Measurements from ENCODE around the gene SPATA18.
A peak's percentile ranks its signal among the peaks of the same experiment; 100 is the strongest.
"Not testable (repeated sequence)": the region's sequence is repeated elsewhere in the genome, so short reads cannot be mapped to it uniquely, and the experiment has no call there.

SPATA18 gene

DNA sequence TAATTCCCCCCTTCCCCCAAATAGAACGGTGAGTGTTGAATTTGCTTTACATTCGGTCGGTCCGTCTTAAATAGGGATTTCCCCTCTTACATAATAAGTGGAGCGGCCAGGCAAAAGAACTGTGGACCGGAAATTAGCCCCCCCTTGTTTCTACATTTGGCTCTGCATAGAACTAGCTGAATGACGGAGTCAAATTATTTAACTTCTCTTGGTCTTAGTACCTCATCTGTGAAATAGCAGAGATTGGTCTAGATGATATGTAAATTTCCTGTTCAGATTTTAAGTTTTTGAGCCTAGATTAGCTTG, 1.3 kb downstream of the SPATA18 start:
- DNase-seq (ENCODE audit: low spot score): peak; percentile 21

DNA sequence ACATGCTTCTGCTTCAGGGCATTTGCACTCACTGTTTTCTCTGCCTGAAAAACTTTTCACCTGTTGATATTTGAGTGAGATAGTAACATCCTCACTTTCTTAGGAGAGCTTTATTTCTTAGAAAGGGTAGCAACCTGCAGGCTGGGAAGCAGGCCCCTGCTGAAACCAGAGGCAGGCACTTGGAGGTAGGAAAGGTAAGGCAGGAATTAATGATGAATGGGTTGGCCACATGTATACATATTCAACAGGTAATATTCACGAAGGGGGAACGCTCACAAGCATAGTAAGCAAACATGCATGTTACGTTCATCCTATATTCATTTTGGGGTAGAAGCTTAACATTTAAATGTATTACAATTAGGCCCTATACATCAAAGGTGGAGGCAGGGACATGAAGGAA, 3.1 kb downstream of the SPATA18 start:
- no peak for DNase-seq (ENCODE audit: low spot score)

DNA sequence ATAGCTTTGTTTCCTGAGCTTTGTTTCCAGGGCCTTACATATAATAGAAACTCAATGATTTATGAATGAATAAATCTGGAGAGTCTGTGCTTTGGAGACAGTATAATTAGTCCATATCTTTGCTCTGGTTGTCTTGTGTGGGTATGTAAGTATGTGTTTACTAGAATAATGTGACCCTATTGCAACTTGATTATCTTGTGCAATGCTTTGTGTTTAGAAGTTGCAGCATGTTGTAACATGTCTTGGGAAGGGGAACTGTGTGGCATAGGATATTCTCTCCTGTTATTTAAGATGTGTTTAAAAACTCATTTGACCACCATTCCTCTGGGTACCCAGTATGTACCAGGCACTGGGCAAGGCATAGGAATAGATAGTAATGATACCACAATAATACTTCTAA, 6.1 kb downstream of the SPATA18 start:
- no peak for DNase-seq (ENCODE audit: low spot score)

DNA sequence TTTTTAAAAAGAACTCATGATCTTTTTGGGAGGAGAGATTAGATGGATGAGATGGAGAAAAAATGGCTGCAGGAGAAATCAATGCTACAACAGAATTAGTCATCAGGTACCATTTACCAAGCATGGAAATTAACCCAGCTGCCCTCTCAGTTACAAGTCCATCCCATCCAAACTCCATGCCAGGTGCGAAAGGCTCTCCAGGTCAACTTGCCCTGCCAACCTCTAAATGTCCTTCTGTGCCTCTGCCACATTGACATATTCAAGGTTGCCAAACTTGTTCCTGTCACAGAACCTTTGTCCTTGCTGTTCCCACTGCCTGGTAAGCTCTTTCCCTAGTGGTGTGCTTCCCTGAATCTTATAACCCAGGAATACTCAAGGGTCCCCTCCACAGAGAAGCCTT, 7.2 kb downstream of the SPATA18 start:
- DNase-seq (ENCODE audit: low spot score): no peak

DNA sequence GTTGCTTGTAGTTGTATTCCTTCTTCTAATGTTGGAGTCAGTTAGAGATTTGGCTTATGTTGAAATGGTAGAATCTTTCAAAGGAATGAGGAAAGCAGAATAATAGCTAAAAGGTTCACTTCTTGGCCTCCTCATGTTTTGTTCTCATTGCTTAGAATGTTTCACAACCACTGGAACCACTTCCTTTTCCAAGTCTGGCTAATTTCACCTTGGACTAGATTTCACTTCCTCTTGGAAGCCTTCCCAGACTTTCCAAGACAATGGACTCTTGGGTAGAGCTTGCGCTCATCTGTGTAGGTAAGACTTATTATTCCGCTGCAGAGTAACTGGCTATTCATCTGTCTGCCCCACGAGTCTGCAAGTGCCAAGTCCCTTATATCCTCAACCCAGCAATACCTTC, 8.3 kb downstream of the SPATA18 start:
- DNase-seq (ENCODE audit: low spot score): peak; percentile 75

DNA sequence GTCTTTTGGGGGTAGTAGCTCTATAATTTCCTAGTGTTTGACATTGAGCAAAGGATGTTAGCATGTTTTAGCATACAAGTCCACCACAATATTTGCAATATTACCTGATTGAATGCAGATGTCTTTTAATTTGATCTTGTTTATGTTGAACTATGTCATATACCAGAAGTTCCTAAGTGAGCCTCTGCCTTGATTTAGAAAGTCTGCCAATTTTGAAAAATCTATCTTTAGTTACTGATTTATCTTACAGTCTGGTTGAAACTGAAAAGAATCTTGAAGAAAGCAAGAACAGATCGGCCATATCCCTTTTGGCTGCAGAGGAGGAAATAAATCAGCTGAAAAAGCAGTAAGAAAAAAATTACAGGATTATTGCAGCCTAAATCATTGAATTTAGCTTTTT, 18.5 kb downstream of the SPATA18 start:
- DNase-seq (ENCODE audit: low spot score): no peak

DNA sequence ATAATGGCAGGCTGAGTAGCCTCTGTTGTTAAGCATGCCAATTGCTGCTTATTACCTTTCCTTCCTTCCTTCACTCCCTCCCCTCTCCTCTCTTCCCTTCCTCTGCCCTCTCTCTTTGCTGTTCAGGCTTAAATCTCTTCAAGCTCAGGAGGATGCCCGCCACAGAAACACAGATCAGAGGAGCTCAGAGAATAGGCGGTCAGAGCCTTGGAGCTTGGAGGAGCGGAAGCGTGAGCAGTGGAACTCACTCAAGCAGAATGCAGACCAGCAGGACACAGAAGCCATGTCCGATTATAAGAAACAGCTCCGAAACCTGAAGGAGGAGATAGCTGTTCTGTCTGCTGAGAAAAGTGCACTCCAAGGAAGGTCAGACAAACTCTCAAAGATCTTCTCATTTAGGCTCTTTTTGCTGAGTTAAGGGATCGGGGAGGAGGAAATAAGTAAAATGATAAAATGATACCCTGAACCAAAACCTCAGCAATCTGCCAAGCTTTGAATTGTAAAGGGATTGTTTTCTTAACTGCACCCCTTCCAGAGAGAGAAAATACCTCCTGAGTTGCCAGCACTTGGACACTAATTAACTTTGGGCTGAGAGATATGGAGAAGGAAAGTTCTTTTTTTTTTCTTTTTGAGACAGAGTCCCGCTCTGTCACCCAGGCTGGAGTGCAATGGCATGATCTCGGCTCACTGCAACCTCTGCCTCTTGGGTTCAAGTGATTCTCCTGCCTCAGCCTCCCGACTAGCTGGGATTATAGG, 20.9 kb downstream of the SPATA18 start:
- no peak for DNase-seq (ENCODE audit: low spot score)

DNA sequence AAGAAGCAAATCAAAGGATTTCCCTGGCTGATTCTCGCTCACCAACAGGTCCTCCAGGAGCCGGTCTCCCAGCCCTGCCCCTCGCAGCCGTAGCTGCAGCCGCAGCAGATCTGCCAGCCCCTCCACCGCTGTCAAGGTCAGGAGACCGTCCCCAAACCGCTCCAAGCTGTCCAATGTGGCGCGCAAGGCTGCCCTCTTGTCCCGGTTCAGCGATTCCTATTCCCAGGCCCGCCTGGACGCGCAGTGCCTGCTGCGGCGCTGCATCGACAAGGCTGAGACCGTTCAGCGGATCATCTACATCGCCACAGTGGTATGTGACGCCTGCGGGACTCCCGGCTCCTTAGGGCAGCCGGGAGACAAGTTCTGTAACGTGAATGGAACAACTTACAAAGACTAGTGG, 25.6 kb downstream of the SPATA18 start:
- no peak for DNase-seq (ENCODE audit: low spot score)

DNA sequence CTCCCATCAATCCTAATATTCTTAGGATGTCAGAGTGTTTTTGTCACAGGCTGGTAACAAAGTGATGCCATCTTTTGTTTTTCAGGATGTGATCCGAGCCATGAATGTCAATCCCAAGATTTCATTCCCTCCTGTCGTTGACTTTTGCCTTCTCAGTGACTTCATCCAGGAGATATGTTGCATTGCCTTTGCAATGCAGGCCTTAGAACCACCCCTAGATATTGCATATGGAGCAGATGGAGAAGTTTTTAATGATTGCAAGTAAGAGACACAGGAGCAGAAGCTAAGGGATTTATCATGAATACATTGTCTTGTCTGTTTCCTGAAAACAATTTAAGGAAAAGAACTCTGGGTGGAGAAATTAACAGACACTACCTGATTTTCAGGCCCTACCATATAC, 28.6 kb downstream of the SPATA18 start:
- no peak for DNase-seq (ENCODE audit: low spot score)

DNA sequence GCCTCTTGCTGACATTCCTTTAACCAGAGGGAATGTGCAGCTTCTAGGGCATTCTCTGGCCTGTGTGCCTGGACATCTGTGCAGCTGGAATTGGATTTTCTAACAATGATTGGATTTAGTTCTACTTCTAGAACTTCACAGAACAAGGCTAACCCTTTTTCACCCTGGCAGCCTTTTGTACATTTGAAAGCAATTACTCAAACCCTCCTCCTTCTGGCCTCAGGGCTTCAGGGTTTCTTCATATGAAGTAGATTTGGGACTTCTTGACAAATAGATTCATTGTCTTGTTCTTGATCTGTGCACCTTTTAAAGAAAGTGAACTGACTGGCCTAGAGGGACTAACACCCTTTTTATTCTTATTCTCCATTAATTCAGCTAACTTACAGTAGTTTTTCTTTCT, 30.1 kb downstream of the SPATA18 start:
- DNase-seq (ENCODE audit: low spot score): no peak

DNA sequence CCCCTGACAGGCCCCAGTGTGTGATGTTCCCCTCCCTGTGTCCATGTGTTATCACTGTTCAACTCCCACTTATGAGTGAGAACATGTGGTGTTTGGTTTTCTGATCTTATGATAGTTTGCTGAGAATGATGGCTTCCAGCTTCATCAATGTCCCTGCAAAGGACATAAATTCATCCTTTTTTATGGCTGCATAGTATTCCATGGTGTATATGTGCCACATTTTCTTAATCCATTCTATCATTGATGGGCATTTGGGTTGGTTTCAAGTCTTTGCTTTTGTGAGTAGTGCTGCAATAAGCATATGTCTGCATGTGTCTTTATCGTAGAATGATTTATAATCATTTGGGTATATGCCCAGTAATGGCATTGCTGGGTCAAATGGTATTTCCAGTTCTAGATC, 35.3 kb downstream of the SPATA18 start:
- DNase-seq (ENCODE audit: low spot score): not testable (repeated sequence)

DNA sequence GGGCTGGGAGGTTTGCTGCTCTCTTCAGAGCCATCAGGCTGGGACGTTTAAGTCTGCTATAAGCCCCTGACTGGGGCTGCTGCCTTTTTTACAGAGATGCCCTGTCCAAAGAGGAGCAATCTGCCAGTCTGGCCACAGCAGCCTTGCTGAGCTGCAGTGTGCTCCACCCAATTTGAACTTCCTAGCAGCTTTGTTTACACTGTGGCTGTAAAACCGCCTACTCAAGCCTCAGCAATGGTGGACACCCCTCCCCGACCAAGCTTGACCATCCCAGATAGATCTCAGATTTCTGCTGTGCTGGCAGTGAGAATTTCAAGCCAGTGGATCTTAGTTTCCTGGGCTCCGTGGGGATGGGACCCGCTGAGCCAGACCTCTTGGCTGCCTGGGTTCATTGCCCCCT, 40.7 kb downstream of the SPATA18 start:
- no peak for DNase-seq (ENCODE audit: low spot score)

DNA sequence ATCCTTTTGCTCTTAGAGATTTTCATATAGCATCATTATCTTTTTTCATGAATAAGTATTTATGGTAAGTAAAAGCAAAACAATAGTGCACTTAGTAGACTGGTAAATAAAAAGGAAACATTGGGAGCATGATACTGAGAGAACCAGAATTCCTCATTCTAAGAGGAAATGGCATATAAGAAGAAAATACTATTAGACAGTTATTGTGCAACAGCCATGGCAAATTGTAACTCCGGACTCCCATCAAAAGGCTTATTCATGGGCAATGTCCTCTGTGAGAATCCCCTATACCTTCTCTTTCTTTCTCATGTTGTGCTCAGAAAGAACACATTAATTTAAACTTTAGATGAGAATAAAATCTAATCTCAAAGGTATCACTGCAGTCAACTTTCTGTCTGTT, 42.4 kb downstream of the SPATA18 start:
- no peak for DNase-seq (ENCODE audit: low spot score)

DNA sequence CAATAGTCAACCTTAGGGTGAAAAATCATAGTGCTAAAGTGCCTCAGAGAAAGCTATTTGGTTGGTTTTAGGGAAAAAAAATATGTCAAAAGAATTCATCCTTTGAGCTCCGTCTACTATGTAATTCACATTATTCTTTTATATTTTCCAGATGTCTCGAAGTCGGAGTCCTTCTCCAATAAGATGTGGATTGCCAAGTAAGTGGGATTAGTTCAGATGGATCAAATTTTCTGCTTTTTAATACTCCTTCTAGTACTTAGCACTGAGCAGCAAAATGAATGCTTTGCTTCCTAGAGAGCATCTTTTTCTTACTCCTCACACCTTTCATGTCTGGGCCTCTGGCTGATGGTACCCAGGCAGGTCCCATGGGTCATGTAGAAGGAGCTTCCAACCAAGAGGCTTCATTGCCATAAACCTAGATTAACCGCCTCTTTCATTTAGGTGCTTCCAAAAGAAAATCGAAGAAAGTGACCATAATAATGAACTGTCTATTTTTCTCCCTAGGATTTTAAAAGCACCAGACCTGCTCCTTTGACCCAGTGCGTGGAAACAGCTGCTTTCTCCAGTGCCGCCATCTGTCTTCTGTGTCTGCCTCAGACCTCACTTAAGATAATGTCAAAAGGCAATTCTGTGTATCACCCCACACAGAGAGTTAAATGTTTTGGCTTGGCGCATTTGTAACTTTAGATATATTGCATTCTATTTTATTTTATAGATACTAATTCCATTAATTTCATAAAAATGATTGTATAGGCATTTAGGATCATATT, 43.5 kb downstream of the SPATA18 start:
- no peak for DNase-seq (ENCODE audit: low spot score)

DNA sequence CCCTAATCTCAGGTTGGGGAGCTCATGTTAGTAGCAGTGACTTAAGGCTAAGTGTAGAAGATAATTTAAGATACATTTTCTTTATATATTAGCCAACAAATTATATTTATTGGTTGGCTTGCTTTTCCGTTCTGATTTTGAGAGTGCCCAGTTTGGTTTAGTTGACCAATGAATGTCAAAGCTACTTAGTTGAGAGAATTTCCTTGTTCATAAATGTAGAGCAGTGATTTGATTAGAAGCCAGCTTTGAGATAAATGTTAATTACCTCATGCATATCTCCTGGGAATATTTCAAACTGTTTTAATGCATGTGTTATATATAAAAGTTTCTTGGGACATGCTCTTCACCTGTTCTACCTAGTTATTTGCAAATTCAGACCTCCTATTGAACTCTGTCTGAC, 44.3 kb downstream of the SPATA18 start:
- DNase-seq (ENCODE audit: low spot score): no peak

DNA sequence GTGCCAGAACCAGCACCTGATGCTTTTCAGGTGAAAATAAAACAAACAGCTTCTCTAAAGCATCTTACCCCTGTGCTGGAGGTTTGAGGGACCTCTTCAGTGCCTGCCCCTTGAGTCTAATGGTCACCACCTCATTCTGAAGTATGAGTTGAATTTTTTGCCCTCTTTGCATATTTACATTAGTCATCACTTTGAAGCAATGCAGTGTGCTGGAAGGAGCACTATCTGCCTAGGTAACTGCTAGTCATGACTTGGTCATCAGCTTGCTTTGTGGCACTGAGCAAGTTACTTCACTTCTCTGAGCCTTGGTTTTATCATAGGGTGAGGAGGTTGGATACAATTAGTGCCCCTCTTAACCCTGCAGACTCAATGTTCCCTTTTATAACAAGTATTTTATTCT, 44.9 kb downstream of the SPATA18 start:
- DNase-seq (ENCODE audit: low spot score): no peak

DNA sequence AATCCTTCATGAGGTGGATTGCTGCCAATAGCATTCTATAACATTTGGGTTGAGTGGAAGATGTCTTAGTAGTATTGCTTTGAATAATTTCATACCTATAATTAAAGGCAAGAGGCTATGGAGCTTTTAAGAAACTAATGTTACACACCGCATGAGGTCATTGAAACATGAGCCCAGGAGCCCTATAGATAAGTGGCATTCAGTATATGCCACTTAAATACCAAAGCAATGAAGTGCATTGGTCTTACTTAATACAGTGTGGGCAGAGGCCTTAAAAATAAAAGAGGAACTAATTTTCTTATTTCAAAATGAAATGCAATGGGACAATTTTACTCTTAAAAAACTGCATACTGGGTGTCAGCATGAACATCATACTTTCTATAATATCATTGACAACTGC, 47.5 kb downstream of the SPATA18 start:
- no peak for DNase-seq (ENCODE audit: low spot score)

DNA sequence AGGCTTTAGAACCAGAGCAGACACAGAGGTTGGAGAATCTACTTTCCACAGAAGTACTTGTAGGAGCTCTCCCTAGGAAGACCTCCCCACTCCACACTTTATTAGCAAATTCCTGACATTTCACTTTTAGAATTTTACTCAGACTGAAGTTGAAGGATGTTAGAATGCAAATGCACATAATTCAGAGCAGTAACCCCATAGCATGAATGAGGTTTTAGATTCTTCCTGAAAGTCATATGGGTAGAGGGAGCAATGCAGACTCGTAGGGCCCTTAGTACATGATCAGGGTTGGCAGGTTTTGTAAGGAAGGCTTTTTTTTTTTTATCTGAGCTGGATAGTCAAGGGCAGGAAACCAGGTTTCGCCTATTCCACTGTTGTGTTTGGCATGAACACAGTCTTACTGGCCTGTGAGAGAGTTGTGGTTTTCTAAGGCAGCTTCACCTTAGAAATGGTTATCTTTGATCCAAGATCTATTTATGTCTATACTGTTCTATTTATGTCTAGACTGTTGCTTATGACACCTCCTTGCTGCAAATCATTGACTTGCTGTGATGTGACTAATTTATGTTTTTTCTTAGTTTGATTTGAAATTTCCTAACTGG, 48.9 kb downstream of the SPATA18 start:
- no peak for DNase-seq (ENCODE audit: low spot score)

DNA sequence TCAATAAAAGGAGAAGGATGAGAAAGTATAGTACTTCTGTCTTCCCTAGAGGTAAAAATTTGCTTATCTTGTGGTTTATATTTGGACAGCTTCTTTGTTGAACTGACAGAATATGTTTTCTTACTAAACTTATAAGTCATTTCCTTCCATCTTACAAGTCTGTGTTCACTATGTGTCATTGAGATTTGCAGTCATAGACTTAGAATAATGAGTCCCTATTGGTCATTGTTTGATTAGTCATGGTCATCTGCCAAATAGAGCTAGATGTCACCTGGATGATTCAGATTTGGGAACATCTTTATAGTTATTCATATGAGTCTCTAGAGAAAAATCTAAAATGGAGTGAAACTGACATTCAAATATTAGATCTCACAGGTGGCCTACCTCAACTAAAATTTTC, 51.5 kb downstream of the SPATA18 start:
- no peak for DNase-seq (ENCODE audit: low spot score)

DNA sequence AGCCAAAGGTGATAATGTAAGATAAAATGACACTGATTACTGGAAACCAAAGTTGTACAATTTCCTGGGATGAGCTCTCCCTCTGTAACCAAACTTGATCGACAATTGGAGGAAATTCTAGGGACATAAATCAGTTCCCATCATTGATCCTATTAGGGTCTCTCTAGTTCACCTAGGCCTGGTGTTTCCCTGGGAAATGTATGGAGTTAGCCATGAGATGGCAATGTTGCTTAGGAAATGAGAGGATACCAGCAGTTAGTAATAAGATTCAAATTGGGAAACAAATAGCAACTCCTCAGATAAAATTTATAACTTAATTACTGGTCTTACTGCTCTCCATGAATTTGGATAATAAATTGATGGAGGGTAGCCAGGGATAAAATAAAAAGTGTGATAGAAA, 52.2 kb downstream of the SPATA18 start:
- DNase-seq (ENCODE audit: low spot score): peak; percentile 13

DNA sequence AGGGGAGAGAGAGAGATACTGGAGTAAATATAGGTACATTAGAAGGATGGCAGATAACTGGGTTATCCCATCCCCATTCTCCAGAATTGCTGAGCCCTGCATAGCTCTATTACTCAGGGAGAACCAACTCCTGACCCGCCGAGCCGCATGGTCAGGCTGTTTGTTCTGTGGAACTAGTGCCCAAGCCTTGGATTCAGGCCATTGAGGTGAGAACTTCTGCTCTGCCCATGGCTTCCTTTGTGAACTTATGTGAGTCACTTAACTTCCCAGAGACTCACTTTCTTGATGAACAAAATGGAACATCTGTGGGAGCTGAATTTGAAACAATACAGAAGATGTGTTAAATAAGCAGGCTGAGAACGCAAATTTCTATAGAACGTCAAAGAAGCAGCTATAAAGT, 54.2 kb downstream of the SPATA18 start:
- DNase-seq (ENCODE audit: low spot score): no peak

DNA sequence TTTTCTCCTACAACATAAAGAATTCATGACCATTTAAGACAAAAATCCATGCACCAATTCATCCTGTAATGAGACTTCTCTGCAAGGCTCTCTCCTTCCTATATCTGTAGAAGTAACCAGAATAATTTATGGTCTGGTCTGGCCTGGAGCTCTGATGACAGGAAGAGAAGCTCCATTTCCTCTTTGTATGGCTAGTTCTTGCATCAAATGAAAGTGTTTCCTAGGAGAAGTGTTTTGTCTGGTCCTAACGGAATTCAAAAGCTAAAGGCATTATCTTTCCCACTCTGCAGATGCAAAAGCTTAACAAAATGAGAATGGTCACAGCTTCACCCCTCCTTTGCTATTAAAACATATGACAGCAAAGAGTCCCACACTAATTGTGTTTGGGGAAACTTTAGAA, 55.1 kb downstream of the SPATA18 start:
- peak; percentile 20 for DNase-seq (ENCODE audit: low spot score)

DNA sequence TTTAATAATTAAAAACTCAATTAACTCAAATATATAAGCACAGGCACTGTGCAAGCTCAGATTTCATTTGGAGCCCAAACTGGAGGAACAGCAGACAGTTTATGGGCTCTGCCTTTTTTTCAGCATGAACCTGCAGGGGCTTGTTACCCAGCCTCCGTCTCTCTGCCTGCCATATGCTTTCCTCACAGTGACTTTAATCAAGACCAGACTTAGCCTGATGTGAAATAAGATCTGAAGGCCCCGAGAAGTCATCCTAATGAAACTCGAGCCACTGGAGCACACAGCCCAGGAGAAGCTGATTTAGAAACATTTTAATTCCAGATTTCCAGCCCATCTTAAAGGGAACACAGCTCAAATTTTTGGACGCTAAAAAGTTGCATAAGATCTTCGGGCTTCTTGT, 55.6 kb downstream of the SPATA18 start:
- no peak for DNase-seq (ENCODE audit: low spot score)

DNA sequence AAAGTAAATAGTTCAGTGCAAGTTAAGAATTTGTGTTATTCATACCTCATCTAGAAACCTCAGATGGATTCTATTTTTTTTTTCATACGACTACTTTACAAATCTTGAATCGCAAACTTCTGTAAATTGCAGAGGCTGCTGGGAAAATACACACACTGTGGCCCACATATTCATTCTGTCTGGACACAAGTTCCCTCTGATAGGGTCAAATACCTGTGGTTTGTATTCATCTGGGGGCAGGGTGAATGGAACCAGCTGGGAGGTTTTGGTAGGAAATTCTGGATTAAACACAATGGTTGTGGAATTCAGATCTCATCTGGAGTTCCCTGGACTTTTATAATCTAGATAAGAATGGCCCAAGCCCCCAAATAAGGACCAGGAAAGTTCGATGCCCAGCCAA, 56.2 kb downstream of the SPATA18 start:
- DNase-seq (ENCODE audit: low spot score): no peak
